ENCODE results near the gene FHDC1.

DNA sequence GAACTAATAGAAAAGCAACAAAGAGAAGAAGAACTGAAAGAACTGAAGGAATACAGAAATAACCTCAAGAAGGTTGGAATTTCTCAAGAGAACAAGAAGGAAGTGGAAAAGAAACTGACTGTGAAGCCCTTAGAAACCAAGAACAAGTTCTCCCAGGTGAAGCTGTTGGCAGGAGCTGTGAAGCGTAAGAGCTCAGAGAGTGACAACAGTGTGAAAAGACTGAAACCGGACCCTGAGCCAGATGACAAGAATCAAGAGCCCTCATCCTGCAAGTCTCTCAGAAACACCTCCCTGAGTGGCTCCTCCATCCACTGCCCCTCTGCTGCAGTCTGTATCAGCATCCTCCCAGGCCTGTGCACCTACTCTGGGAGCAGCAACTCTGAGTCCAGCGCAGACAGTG lies 8.4 kb upstream of the FHDC1 start:
- TF ChIP-seq, protein P1, sequence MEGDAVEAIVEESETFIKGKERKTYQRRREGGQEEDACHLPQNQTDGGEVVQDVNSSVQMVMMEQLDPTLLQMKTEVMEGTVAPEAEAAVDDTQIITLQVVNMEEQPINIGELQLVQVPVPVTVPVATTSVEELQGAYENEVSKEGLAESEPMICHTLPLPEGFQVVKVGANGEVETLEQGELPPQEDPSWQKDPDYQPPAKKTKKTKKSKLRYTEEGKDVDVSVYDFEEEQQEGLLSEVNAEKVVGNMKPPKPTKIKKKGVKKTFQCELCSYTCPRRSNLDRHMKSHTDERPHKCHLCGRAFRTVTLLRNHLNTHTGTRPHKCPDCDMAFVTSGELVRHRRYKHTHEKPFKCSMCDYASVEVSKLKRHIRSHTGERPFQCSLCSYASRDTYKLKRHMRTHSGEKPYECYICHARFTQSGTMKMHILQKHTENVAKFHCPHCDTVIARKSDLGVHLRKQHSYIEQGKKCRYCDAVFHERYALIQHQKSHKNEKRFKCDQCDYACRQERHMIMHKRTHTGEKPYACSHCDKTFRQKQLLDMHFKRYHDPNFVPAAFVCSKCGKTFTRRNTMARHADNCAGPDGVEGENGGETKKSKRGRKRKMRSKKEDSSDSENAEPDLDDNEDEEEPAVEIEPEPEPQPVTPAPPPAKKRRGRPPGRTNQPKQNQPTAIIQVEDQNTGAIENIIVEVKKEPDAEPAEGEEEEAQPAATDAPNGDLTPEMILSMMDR (IDR thresholded peaks at IDR 0.05), result no peak
- TF ChIP-seq POLR2A (IDR thresholded peaks at IDR 0.05), result no peak

Data from esophagus squamous epithelium (tissue), 4 donors.